ENCODE data around the gene CCDC183.

GRCh38 chr9:136779808-136780207, 16.3 kb upstream of the CCDC183 start:
- no peak for TF ChIP-seq CTCF (IDR thresholded peaks at IDR 0.05)
- TF ChIP-seq POLR2A (IDR thresholded peaks at IDR 0.05) = no peak

Data from uterus (tissue), 2 donors.